ENCODE measurements around the gene COX7A1. TPM values are rescaled to one million over a fixed set of nuclear protein-coding genes. Genes with fewer than 3 reads are reported as not detected.

COX7A1 gene
- total RNA-seq, 1 experiment from 2014 or later: not detected

DNA sequence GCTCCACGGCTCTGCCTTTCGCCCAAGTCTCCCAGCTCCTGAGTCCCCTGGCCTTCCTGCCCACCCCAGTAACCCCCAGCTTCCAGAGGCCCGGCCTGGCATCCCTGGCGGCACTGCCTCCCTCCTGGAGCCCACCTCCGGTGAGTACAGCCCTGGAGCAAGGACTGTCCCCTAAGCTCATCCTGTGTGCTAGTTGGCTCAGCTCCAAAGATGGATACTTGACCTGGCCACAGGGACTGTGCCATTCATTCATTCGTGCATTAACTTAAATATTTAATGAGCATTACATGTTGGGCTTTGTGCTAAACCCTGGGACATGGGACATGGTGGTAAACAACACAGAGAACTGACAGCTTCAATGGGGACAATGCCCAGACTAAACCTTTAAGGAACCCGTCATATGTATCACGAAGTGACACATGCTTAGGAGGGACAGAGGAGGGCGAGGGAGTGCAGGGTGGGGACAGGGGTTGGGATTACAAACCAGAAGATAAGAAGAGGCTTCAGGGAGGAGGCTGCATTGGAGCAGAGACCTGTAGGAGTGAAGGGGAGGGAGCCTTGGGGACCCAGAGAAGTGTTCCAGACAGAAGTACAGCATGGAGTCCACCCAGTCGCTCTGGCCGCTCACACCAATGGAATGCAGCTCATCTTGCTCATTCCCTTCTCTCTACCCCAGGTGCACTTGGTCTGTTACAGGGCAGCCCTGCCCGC is 48.2 kb downstream of the COX7A1 start:
- Histone ChIP-seq H3K14ac (ENCODE audit: insufficient read depth, low read length) (no peak overlapping the region), H2BK15ac (ENCODE audit: low read depth, low read length) (no peak overlapping the region), H4K8ac (replicated peaks; ENCODE audit: insufficient read length, low read depth, low read length) (no peak overlapping the region), H3K23me2 (ENCODE audit: insufficient read length, low read depth, low read length, poor library complexity, severe bottlenecking) (no peaks in the 10 kb centered on the region), H3K4me1 (ENCODE audit: insufficient read depth, low read length) (no peaks in the 10 kb centered on the region), H3K4ac (ENCODE audit: low read depth, low read length) (no peak overlapping the region), H3K23ac (ENCODE audit: insufficient read length, low read depth, low read length) (no peak overlapping the region), H3K9me3 (ENCODE audit: control insufficient read depth, low read depth, low read length) (no peaks in the 10 kb centered on the region), H3K18ac (ENCODE audit: insufficient read length, low read depth, low read length) (no peak overlapping the region), H3K27me3 (ENCODE audit: insufficient read depth, low read length) (no peaks in the 10 kb centered on the region), H2AFZ (ENCODE audit: low read length) (no peak overlapping the region), H3K79me1 (ENCODE audit: insufficient read depth, low read depth, low read length, poor library complexity, severe bottlenecking) (no peaks in the 10 kb centered on the region), H3K56ac (ENCODE audit: insufficient read length, low read depth, low read length) (no peak overlapping the region), H3T11ph (ENCODE audit: low read length) (no peak overlapping the region), H3K9ac (ENCODE audit: extremely low read depth, insufficient read length, low read length) (no peak overlapping the region), H4K91ac (ENCODE audit: insufficient read length, low read depth, low read length) (no peak overlapping the region), H3K4me2 (ENCODE audit: insufficient read depth, insufficient read length, low read length) (no peak overlapping the region), H4K5ac (ENCODE audit: insufficient read length, low read depth, low read length) (no peak overlapping the region), H4K20me1 (ENCODE audit: control insufficient read depth, insufficient read depth, insufficient read length) (no peaks in the 10 kb centered on the region), H3K79me2 (ENCODE audit: insufficient read depth, low read length) (no peaks in the 10 kb centered on the region), H3K27ac (ENCODE audit: insufficient read length, low read depth, low read length) (no peak overlapping the region), H2BK5ac (ENCODE audit: insufficient read length, low read length) (no peak overlapping the region), H2AK5ac (ENCODE audit: insufficient read length, low read length) (no peak overlapping the region), H2BK120ac (ENCODE audit: low read depth, low read length, poor library complexity, severe bottlenecking) (no peak overlapping the region), H2BK12ac (ENCODE audit: insufficient read length, low read depth, low read length) (no peak overlapping the region), H2BK20ac (ENCODE audit: low read depth, low read length, poor library complexity, severe bottlenecking) (no peak overlapping the region)
- Mint-ChIP-seq H3K36me3 (ENCODE audit: insufficient read depth in 1 of 3, low read depth in 3 of 3) (peaks cover 26 to 73% (median 53%) of the 10 kb centered on the region in 3 experiments), H3K4me3 (no peak overlapping the region), H3K9me3 (no peaks in the 10 kb centered on the region), H3K4me1 (peaks cover 12 to 13% of the 10 kb centered on the region in 2 experiments), H3K27ac (no peak overlapping the region), H3K27me3 (ENCODE audit: low read depth) (no peaks in the 10 kb centered on the region; the same call in 1 of the 2 replicates)
- no CpG with 5 or more reads among the region's 12 CpGs for WGBS (ENCODE audit: extremely low coverage, insufficient read length, low lambda C conversion rate)
- no peak for TF ChIP-seq CTCF (conservative IDR thresholded peaks at IDR 0.05)
- DNase-seq: no peak
